ENCODE data around the gene DBH. TPM values are rescaled to one million over a fixed set of nuclear protein-coding genes. Genes with fewer than 3 reads are reported as not detected.
A peak's percentile ranks its signal among the peaks of the same experiment; 100 is the strongest.

DBH gene
- total RNA-seq, 2 experiments from 2014 or later, result not detected

GRCh38 chr9:133702798-133703590 is 66.8 kb downstream of the DBH start:
- no peak for DNase-seq
- Mint-ChIP-seq H3K4me1 (peaks cover 41% of the 10 kb centered on the region), H3K4me3 (peak overlapping the region; percentile 74), H3K36me3 (ENCODE audit: low read depth) (peaks cover 4% of the 10 kb centered on the region), H3K27me3 (no peaks in the 10 kb centered on the region), H3K9me3 (no peaks in the 10 kb centered on the region), H3K27ac (peak overlapping the region; percentile 94)
- CTCF ChIA-PET, result interaction anchor here (1.2 to 2.3 kb wide), 3 partner anchors 10 to 27 kb away, joined by 3 to 16 read pairs (median 5); no protein-coding TSS in a partner anchor
- POLR2A ChIA-PET, result interaction anchor here (1.0 kb wide), 1 partner anchor 19 kb away, joined by 3 read pairs; no protein-coding TSS in a partner anchor

- Mint-ChIP-seq H3K36me3 (ENCODE audit: low read depth) (peaks cover 2% of the 10 kb centered on the region), H3K4me1 (peaks cover 35% of the 10 kb centered on the region), H3K27me3 (no peaks in the 10 kb centered on the region), H3K9me3 (no peaks in the 10 kb centered on the region), H3K4me3 (no peak overlapping the region), H3K27ac (peak overlapping the region; percentile 54)
- ChIA-PET POLR2A (no interaction called here), CTCF (interaction anchor here (1.4 kb wide), 1 partner anchor 28 kb away, joined by 3 read pairs; no protein-coding TSS in a partner anchor)
- no peak for DNase-seq
Observed at GRCh38 chr9:133703591-133704399, 67.6 kb downstream of the DBH start.

DNA sequence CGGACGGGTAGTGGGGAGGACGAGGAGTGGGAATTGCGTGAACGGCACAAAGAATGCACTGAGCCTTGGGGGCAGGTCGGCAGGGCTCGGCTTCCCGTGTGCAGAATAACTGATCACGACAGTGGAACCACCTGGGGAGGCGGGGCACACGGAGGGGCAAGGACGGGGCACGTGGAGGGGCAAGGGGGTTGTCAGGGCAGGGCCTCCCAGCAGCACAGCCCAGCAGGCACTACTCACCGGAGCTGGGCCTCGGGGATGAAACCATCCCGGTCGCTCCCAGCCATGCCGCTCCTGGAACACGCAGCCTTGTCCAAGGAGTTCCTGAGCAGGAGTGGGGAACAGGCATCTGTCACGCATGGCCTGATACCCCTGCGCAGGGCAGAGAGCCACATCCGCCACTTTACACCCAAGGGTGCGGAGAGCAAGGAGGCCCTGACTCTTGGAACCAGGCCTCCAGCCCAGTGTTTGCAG is 68.6 kb downstream of the DBH start:
- no peak for DNase-seq
- H3K27me3 Mint-ChIP-seq, result no peaks in the 10 kb centered on the region
- POLR2A ChIA-PET, result no interaction called here
- H3K27ac Mint-ChIP-seq, result peak overlapping the region; percentile 54
- H3K36me3 Mint-ChIP-seq (ENCODE audit: low read depth), result peaks cover 2% of the 10 kb centered on the region
- H3K4me1 Mint-ChIP-seq, result peaks cover 37% of the 10 kb centered on the region
- no peaks in the 10 kb centered on the region for H3K9me3 Mint-ChIP-seq
- CTCF ChIA-PET, result interaction anchor here (0.5 to 2.0 kb wide), 2 partner anchors 11 to 1146 kb away, joined by 3 to 7 read pairs; no protein-coding TSS in a partner anchor
- no peak overlapping the region for H3K4me3 Mint-ChIP-seq

DNA sequence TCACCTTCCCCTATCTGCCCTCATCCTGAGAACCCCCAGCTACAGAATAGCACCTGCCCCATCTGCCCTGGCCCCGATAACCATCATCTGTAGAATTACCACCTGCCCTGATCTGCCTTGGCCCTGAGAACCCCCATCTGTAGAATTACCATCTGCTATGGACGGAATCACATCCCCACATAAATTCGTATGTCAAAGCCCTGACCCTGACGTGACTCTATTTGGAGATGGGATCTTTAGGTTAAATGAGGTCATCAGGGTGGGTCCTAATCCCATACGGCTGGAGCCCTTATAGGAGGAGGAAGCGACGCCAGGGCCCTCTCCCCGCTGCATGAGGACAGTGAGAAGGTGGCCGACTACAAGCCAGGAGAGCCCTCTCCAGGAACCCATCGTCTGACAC is 69.4 kb downstream of the DBH start:
- no peaks in the 10 kb centered on the region for H3K9me3 Mint-ChIP-seq
- ChIA-PET POLR2A (no interaction called here), CTCF (interaction anchor here (2.0 kb wide), 1 partner anchor 12 kb away, joined by 7 read pairs; no protein-coding TSS in a partner anchor)

DNA sequence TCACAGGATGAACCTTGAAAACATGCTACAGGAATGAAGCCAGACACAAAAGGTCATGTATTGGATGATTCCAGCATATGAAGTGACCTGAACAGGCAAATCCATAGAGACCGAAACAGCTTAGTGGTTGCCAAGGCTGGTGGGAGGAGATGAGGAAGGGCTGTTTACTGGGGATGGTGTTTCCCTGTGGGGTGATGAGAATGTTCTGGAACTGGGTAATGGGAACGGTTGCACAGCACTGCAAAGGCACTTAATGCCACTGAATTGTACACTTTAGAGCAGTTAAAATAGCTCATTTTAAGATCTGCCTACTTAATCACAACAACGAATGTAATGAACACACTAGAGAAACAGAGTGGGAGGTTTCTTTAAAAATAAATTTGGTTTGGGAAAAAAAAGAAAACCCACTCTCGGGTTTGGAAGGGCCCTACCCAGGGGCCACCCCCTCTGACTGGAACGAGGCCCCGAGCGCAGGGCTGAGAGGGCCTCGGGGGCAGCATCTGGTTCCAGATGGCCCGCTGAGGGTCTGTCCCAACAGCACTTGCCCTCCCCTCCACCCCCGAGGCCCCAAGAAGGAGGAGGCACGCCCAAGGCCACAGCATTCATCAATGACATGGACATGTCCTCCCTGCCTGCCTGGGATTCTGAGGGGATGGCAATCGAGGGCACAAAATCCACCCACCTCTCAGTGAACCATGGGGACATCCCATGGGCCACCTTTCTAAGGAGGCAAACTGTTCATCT is 70.3 kb downstream of the DBH start:
- ChIA-PET POLR2A (no interaction called here), CTCF (interaction anchor here (2.0 kb wide), 1 partner anchor 13 kb away, joined by 7 read pairs; no protein-coding TSS in a partner anchor)

More for the DNA sequence above, 69.4 kb downstream of the DBH start:
- DNase-seq, result no peak
- H3K27ac Mint-ChIP-seq, result no peak overlapping the region
- peaks cover 2% of the 10 kb centered on the region for H3K36me3 Mint-ChIP-seq (ENCODE audit: low read depth)
- no peaks in the 10 kb centered on the region for H3K27me3 Mint-ChIP-seq
- H3K4me1 Mint-ChIP-seq, result peaks cover 34% of the 10 kb centered on the region
- H3K4me3 Mint-ChIP-seq, result no peak overlapping the region

GRCh38 chr9:133707065-133707762 is 71.1 kb downstream of the DBH start:
- DNase-seq, result no peak
- POLR2A ChIA-PET, result no interaction called here

More for the DNA sequence above, 70.3 kb downstream of the DBH start:
- Mint-ChIP-seq H3K4me3 (no peak overlapping the region), H3K4me1 (peaks cover 25% of the 10 kb centered on the region), H3K27ac (no peak overlapping the region), H3K36me3 (ENCODE audit: low read depth) (peaks cover 2% of the 10 kb centered on the region), H3K27me3 (no peaks in the 10 kb centered on the region), H3K9me3 (no peaks in the 10 kb centered on the region)
- DNase-seq, result no peak

DNA sequence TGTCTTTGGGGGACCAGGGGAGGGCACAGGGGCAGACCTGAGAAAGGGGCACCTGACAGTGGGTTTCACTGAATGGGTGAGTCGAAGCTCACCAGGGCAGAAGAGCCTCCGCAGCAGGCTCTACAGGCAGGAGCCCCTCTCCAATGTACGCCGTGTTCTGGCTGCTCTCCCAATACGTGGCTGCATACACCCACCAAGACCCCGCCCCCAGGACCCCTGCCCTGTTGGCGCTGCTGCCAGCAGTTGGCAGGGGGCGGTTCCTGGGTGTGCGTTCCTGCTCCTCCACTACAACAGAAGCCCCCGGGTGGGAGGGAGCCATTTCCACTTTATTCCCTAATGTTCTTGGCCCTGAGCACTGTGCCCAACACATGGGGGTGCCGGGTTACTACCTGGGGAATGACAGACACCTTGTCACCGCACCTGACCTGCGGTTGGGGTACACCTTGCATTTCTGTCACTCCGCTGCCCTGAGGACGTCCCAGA is 71.6 kb downstream of the DBH start:
- H3K27me3 Mint-ChIP-seq, result no peaks in the 10 kb centered on the region
- CTCF ChIA-PET, result no interaction called here
- no peak for DNase-seq
- no peaks in the 10 kb centered on the region for H3K9me3 Mint-ChIP-seq
- no peak overlapping the region for H3K4me3 Mint-ChIP-seq
- no peak overlapping the region for H3K27ac Mint-ChIP-seq
- H3K36me3 Mint-ChIP-seq (ENCODE audit: low read depth), result no peaks in the 10 kb centered on the region
- POLR2A ChIA-PET, result no interaction called here
- peaks cover 12% of the 10 kb centered on the region for H3K4me1 Mint-ChIP-seq

More at GRCh38 chr9:133707065-133707762, 71.1 kb downstream of the DBH start:
- H3K27ac Mint-ChIP-seq, result no peak overlapping the region
- peaks cover 2% of the 10 kb centered on the region for H3K36me3 Mint-ChIP-seq (ENCODE audit: low read depth)
- CTCF ChIA-PET, result interaction anchor here (2.0 kb wide), 1 partner anchor 14 kb away, joined by 7 read pairs; no protein-coding TSS in a partner anchor
- no peaks in the 10 kb centered on the region for H3K9me3 Mint-ChIP-seq
- H3K4me1 Mint-ChIP-seq, result peaks cover 18% of the 10 kb centered on the region
- H3K4me3 Mint-ChIP-seq, result no peak overlapping the region
- no peaks in the 10 kb centered on the region for H3K27me3 Mint-ChIP-seq

- H3K36me3 Mint-ChIP-seq (ENCODE audit: low read depth), result no peaks in the 10 kb centered on the region
- H3K27ac Mint-ChIP-seq, result no peak overlapping the region
- CTCF ChIA-PET, result interaction anchor here (1.4 kb wide), 1 partner anchor 25 kb away, joined by 4 read pairs; no protein-coding TSS in a partner anchor
- POLR2A ChIA-PET, result no interaction called here
- H3K4me3 Mint-ChIP-seq, result no peak overlapping the region
- DNase-seq, result no peak
- no peaks in the 10 kb centered on the region for H3K9me3 Mint-ChIP-seq
- peaks cover 11% of the 10 kb centered on the region for H3K4me1 Mint-ChIP-seq
- no peaks in the 10 kb centered on the region for H3K27me3 Mint-ChIP-seq
Observed at GRCh38 chr9:133708246-133709014, 72.3 kb downstream of the DBH start.

Other genes with a start within 250 kb of the DBH start
- gene REXO4, start 218.4 kb upstream of the DBH start, total RNA-seq, result 10 to 100 TPM; 21.2 to 24.1 TPM
- 1 to 10 TPM; 2.3 to 3.0 TPM for gene ADAMTS13, start 214.0 kb upstream of the DBH start, total RNA-seq
- gene CACFD1, start 176.4 kb upstream of the DBH start, total RNA-seq, result 1 to 10 TPM in 1 of 2 experiments, under 1 TPM in 1; 0.75 to 1.3 TPM
- 1 to 10 TPM; 1.6 to 2.0 TPM for gene SLC2A6, start 157.3 kb upstream of the DBH start, total RNA-seq
- gene MYMK, start 111.4 kb upstream of the DBH start, total RNA-seq, result not detected
- not detected for gene ADAMTSL2, start 101.7 kb upstream of the DBH start, total RNA-seq
- gene FAM163B, start 27.0 kb upstream of the DBH start, total RNA-seq, result not detected
- 1 to 10 TPM; 1.9 TPM for gene SARDH, start 102.0 kb downstream of the DBH start, total RNA-seq